GM12874 (cell line): Measurements from ENCODE around the gene BCHE.

ENCODE experiments used
- TF ChIP-seq, protein P1 (sequence below): IDR thresholded peaks from 2 replicates; pipeline ENCODE4 v1.5.1; 2011; ENCODE audit warnings: low read depth, mild to moderate bottlenecking, control low read depth, low read length, moderate library complexity; ENCODE audit not compliant: insufficient read depth

BCHE gene

DNA sequence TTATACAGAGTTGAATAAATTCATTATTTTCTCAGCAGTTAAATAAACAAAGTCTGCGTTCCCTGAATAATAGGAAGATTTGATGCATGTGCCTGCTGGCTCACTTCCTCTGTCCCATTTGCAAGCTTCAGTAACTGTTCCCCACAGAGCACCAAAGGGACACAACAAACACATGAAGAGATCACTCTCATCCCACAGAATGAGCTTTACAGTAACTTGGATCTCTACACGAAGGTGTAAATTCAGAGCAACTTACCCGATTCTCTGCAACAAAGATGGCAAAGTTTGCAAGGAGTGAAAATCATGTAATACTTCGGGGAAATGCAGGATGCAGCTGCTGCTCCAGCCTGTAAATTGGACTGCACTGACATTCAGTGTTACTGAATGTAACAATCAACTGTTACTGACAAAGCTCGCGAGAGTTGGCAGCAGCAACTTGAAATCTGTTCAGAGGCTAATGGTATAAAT lies at the start of gene BCHE:
Gene BCHE (minus strand): TSS at position 366 of the 468 bp plus-strand sequence. CDS start 6,390 bp downstream, outside the sequence.
- TF ChIP-seq, protein P1, sequence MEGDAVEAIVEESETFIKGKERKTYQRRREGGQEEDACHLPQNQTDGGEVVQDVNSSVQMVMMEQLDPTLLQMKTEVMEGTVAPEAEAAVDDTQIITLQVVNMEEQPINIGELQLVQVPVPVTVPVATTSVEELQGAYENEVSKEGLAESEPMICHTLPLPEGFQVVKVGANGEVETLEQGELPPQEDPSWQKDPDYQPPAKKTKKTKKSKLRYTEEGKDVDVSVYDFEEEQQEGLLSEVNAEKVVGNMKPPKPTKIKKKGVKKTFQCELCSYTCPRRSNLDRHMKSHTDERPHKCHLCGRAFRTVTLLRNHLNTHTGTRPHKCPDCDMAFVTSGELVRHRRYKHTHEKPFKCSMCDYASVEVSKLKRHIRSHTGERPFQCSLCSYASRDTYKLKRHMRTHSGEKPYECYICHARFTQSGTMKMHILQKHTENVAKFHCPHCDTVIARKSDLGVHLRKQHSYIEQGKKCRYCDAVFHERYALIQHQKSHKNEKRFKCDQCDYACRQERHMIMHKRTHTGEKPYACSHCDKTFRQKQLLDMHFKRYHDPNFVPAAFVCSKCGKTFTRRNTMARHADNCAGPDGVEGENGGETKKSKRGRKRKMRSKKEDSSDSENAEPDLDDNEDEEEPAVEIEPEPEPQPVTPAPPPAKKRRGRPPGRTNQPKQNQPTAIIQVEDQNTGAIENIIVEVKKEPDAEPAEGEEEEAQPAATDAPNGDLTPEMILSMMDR = no peak

DNA sequence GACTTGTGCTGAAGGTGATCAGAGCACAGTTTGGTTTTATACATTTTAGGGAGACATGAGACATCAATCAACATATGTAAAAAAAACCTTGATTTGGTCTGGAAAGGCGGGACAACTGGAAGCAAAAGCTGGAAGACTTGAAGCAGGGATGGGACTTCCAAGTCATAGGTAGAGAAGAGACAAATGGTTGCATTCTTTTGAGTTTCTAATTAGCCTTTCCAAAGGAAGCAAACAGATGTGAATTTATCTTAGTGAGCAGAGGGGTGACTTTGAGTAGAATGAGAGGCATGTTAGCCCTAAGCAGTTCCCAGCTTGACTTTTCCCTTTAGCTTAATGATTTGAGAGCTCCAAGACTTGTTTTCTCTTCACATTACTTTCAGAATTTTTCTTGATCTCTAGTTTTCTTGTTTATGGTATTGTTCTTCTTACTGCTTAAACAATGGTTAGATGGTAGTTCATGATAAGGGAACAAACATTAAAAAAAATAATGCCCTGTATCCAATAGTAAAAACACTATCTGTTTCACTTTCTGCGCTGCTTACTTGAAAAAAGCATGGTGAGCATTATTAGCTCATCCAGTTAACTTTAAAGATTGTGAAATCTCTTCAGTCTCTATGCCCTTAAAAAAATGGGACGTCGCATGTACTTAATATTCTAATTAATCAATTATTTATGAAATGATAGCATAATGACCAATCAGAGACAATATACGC lies 48.5 kb upstream of the BCHE start:
- TF ChIP-seq, protein P1 = no peak

DNA sequence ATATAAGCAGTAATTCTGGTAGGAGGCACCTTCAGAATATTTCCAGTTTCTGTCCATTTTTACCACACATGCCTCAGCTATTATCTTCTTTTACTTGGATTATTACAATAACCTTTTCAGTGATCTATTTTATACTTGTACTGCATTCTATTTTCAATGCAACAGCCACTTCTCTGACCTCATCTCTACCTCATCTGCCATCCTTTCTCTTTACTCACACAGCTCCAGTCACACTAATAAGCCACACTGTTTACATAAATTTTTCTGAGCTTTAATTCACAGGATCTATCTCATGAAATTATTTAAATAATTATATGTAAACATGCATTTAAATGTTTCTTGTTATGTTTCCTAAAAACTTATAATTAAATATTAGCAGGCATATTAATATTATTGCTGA lies 47.3 kb upstream of the BCHE start:
- TF ChIP-seq, protein P1 = no peak

DNA sequence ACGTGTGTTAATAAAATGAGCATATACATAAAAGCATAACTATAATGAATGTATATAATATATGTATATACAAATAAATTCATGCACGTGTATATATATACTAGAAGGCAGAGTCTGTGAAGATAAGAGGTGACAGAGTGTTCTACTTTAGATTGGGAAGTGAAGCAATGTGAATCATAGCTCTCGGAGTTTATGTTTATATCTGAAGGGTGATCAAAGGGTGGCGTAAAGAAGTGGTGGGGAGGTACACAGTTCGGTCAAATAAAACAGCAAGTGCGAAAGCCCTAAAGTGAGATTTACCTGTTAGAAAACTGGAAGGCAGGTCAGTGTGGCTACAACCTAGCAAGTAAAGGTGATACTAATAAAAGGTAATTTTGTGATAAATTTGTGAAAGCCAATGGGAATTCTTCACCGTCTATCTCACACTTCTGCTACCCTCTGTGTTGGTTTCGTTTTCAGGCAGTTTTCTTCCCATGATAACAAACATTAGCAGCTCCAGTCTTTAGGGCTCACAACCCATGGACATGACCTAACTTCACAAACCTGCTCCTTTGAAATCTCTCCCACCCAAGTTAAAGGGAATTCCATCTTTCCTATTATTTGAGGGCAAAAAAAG lies 46.7 kb upstream of the BCHE start:
- TF ChIP-seq, protein P1 = no peak

DNA sequence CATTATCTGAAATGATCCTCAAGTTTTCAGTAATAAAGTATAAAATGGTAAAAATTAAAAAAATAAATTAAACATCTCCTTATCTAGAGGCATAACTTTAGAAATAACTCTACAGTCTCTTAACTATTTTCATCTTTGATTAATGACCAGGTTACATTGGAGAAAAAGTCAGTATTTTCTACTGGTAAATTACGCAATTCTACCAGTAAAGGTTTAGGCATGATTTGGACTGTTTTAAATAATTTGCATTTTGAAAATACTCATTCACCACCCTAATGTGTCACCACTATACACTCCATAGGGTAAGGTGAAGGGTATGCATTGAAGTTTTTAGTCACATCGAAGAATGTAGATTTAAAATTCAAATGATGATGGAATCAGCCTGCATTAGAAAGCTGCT lies 45.9 kb upstream of the BCHE start:
- TF ChIP-seq, protein P1 = no peak

DNA sequence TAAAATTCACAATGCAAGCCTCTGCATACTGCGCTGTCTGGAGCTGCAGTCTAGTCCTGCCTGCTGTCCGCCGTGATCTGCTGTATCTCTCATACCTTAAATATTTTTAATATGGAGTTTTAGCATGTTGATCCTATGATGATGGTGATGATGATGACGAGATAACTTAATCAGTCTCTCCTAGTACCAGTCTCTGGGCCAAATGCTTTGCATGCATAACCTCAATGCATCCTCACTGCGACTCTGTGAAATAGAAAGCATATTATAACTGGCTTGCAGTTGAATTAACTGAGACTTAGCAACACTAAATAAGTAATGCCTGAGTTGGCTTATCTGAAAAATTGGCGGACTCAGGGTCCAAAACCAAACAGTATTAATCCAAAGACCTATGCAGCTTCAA lies 38.4 kb upstream of the BCHE start:
- TF ChIP-seq, protein P1 = no peak

DNA sequence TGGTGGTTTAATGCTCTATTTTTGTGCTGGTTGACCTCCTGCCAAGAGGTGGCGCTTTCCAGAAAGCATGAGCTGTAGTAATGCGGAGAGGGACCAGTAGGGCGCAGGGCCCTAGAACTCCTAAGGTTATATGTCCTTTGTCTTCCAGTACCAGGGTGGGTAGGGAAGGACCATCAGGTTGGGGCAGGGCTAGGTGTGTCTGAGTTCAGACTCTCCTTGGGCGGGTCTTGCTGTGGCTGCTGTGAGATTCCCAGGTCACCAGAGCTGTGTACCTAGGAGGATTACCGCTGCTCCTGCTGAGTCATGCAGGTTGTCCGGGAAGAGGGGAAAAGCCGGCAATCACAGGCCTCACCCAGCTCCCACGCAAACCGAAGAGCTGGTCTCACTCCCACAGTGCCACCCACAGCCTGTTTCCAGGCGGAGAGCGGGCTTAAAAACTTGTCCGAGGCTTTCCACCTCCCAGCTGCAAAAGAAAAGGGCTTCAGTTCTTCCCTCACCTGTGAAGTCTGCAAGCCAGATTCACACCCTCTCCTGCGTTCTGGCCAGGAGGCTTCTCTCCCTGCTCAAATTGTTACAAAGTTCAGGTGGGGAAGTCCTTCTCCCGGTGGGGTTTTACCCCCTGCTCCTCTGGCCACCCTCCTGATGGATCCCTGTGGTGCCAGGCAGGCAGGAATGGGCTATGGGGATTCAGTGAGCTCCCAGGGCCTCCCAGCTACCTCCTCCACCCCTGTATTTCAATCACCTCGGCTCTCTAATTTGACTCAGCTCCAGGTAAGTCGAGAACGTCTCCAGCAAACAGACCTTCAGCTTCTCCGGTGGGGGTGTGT lies 37.7 kb upstream of the BCHE start:
- TF ChIP-seq, protein P1 = 0 out of 2 replicates have a peak, but pooled peaks have one; percentile 5
